Ishikawa (cell line): Measurements from ENCODE around the gene ZER1.

Experiments
- CEBPB ChIP-seq: IDR thresholded peaks from 2 replicates; pipeline ENCODE4 v1.6.1; 2012
- CREB1 ChIP-seq: IDR thresholded peaks from 2 replicates; pipeline ENCODE4 v1.6.1; 2012; ENCODE audit warnings: low read depth
- EGR1 ChIP-seq: IDR thresholded peaks from 2 replicates; pipeline ENCODE4 v1.6.1; 2012
- EP300 ChIP-seq: IDR thresholded peaks from 2 replicates; pipeline ENCODE4 v1.6.1; 2012; ENCODE audit warnings: borderline replicate concordance
- FOXM1 ChIP-seq: IDR thresholded peaks from 2 replicates; pipeline ENCODE4 v1.6.1; 2012; ENCODE audit warnings: low read depth, borderline replicate concordance
- MAX ChIP-seq: IDR thresholded peaks from 2 replicates; pipeline ENCODE4 v1.6.1; 2012
- NFIC ChIP-seq: IDR thresholded peaks from 2 replicates; pipeline ENCODE4 v1.6.1; 2012
- RAD21 ChIP-seq: IDR thresholded peaks from 2 replicates; pipeline ENCODE4 v1.6.1; 2012; ENCODE audit warnings: low read depth
- REST ChIP-seq: IDR thresholded peaks from 2 replicates; pipeline ENCODE4 v1.6.1; 2012; ENCODE audit warnings: low read depth, mild to moderate bottlenecking
- TAF1 ChIP-seq: IDR thresholded peaks from 2 replicates; pipeline ENCODE4 v1.6.1; 2012; ENCODE audit warnings: low read depth, mild to moderate bottlenecking
- TCF12 ChIP-seq: IDR thresholded peaks from 2 replicates; pipeline ENCODE4 v1.6.1; 2012; ENCODE audit warnings: low read depth
- TEAD4 ChIP-seq: IDR thresholded peaks from 2 replicates; pipeline ENCODE4 v1.6.1; 2012
- USF1 ChIP-seq: IDR thresholded peaks from 2 replicates; pipeline ENCODE4 v1.6.1; 2012
- YY1 ChIP-seq: IDR thresholded peaks from 2 replicates; pipeline ENCODE4 v1.6.1; 2012; ENCODE audit warnings: low read depth
- ZBTB7A ChIP-seq: IDR thresholded peaks from 2 replicates; pipeline ENCODE4 v1.6.1; 2012; ENCODE audit warnings: low read depth

The ZER1 gene

GRCh38 chr9:128694344-128694743 is 77.4 kb downstream of the ZER1 start:
- no peak for TF ChIP-seq RAD21
- no peak for TF ChIP-seq CREB1
- no peak for TF ChIP-seq USF1
- TF ChIP-seq FOXM1 = no peak
- TF ChIP-seq MAX = no peak
- TF ChIP-seq EGR1 = no peak
- TF ChIP-seq REST = no peak
- TF ChIP-seq TCF12 = no peak
- no peak for TF ChIP-seq CEBPB
- TF ChIP-seq TEAD4 = no peak
- no peak for TF ChIP-seq YY1
- no peak for TF ChIP-seq ZBTB7A
- no peak for TF ChIP-seq EP300
- TF ChIP-seq TAF1 = no peak
- no peak for TF ChIP-seq NFIC

- TF ChIP-seq NFIC (no peak), REST (no peak), FOXM1 (no peak), YY1 (no peak), TAF1 (no peak), MAX (no peak), CREB1 (no peak), ZBTB7A (no peak), EP300 (no peak), EGR1 (no peak), CEBPB (no peak), TCF12 (no peak), USF1 (no peak), TEAD4 (no peak)
These were observed 81.1 kb downstream of the ZER1 start for GRCh38 chr9:128690684-128691034.

GRCh38 chr9:128689820-128690683 is 81.7 kb downstream of the ZER1 start:
- peak; percentile 58; the same call in 1 of the 2 replicates for TF ChIP-seq YY1
- TF ChIP-seq MAX = peak; percentile 24
- no peak for TF ChIP-seq TCF12

- TF ChIP-seq YY1 = peak; percentile 48; the same call in 1 of the 2 replicates
- TF ChIP-seq REST = 0 out of 2 replicates have a peak, but pooled peaks have one; percentile 1
- TF ChIP-seq ZBTB7A = no peak
These were observed 82.4 kb downstream of the ZER1 start for GRCh38 chr9:128689293-128689774.
